ENCODE results near the gene CHST11. TPM values are rescaled to one million over a fixed set of nuclear protein-coding genes. Genes with fewer than 3 reads are reported as not detected.

CHST11 gene
- total and polyA plus RNA-seq, 2 donors from 2014 or later: 2.0 to 23.3 TPM

DNA sequence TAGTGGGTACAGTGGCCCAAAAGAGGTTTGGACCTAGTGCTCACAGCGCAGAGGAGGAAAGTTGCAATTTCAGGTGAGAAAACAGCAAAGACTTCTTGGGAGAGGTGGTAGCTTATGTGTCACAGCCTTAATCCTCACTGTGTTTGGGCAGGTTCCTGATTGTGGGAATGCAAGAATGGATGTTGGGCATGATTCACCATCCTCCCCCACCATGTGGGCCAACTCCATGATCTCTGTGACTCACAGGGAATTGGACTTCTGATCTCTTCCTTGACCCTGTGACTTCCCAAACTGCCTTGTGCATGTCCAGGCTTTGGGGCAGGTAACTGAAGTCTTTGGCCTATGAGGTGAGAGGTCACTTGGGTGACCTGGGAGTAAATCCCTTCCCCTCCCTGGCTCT is 1.8 kb upstream of the CHST11 start:
- Histone ChIP-seq H3K4me1 (ENCODE audit: control insufficient read depth in 2 of 3, insufficient read depth in 2 of 3, low read depth in 1 of 3, low read length in 3 of 3) (no peaks in the 10 kb centered on the region), H3K36me3 (ENCODE audit: control insufficient read depth in 2 of 3, insufficient read depth in 3 of 3, low read length in 3 of 3) (no peaks in the 10 kb centered on the region), H3K4me3 (ENCODE audit: low read length in 3 of 3) (no peak overlapping the region), H3K27me3 (ENCODE audit: control insufficient read depth, insufficient read depth, low read length) (no peaks in the 10 kb centered on the region), H3K9me3 (ENCODE audit: control insufficient read depth in 2 of 3, insufficient read depth in 1 of 3, low read length in 3 of 3) (peaks cover 0 to 5% (median 0%) of the 10 kb centered on the region in 3 donors), H3K9ac (ENCODE audit: low read length in 3 of 3) (no peak overlapping the region), H3K27ac (ENCODE audit: low read depth in 2 of 2, low read length in 2 of 2) (no peak overlapping the region)
- TF ChIP-seq, protein P1, sequence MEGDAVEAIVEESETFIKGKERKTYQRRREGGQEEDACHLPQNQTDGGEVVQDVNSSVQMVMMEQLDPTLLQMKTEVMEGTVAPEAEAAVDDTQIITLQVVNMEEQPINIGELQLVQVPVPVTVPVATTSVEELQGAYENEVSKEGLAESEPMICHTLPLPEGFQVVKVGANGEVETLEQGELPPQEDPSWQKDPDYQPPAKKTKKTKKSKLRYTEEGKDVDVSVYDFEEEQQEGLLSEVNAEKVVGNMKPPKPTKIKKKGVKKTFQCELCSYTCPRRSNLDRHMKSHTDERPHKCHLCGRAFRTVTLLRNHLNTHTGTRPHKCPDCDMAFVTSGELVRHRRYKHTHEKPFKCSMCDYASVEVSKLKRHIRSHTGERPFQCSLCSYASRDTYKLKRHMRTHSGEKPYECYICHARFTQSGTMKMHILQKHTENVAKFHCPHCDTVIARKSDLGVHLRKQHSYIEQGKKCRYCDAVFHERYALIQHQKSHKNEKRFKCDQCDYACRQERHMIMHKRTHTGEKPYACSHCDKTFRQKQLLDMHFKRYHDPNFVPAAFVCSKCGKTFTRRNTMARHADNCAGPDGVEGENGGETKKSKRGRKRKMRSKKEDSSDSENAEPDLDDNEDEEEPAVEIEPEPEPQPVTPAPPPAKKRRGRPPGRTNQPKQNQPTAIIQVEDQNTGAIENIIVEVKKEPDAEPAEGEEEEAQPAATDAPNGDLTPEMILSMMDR (IDR thresholded peaks at IDR 0.05; ENCODE audit: borderline replicate concordance, extremely low read depth, insufficient read depth): no peak
- no peak for DNase-seq
- FAIRE-seq: no peak
- intact Hi-C loops (cut with DNase I): no loop called here

DNA sequence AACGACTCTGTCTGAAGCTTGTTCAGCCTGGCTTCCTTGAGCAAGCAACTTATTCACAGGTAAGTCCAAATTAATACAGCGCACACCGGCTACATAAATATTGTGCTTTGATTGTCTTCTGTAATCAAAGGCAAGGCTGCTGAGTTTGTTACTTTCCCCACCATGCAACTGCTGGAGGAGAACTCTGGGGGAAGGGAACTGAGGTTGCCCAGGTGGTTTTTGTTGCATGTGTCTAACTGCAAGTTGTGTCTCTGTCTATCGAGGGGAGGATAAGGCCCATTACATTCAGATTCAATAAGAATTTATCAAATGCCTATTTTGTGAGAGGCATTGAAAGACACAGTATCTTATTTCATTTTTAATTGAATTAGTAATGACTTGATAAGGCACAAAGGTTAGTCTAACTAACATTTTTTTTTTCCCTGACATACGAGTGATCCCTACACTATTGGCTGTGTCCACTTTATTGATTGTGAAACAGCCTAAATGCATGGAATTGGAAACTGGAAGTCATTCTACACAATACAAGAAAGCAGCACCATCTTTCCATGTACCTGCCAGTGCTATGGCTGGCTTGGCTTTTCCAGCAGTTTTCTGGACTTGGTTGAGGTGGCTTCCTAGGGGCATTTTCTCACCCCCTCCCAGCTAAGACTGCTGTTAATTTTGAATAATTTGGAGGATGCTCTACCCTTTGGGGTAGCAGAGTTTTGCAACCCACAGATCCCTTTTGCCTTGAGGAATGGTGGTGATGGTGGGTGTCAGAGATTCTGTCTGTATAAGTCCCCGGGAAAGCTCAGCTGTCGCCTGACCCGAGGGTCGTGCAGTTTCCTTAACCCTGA is 951 bp upstream of the CHST11 start:
- DNase-seq (peak in 3 of 5 donors; percentile 32 to 49 (median 42)), FAIRE-seq (no peak)
- no peaks in the 10 kb centered on the region for H3K4me1 ChIP-seq (ENCODE audit: control insufficient read depth in 2 of 3, insufficient read depth in 2 of 3, low read depth in 1 of 3, low read length in 3 of 3)
- H3K27me3 ChIP-seq (ENCODE audit: control insufficient read depth, insufficient read depth, low read length): no peaks in the 10 kb centered on the region
- H3K36me3 ChIP-seq (ENCODE audit: control insufficient read depth in 2 of 3, insufficient read depth in 3 of 3, low read length in 3 of 3): no peaks in the 10 kb centered on the region
- H3K9me3 ChIP-seq (ENCODE audit: control insufficient read depth in 2 of 3, insufficient read depth in 1 of 3, low read length in 3 of 3): peaks cover 0 to 3% (median 0%) of the 10 kb centered on the region in 3 donors
- intact Hi-C loops (cut with DNase I): no loop called here
- TF ChIP-seq, protein P1 (IDR thresholded peaks at IDR 0.05; ENCODE audit: borderline replicate concordance, extremely low read depth, insufficient read depth): no peak
- peak overlapping the region; percentile 35 to 46 (median 44) for H3K9ac ChIP-seq (ENCODE audit: low read length in 3 of 3)
- H3K27ac ChIP-seq (ENCODE audit: low read depth in 2 of 2, low read length in 2 of 2): no peak overlapping the region
- H3K4me3 ChIP-seq (ENCODE audit: low read length in 3 of 3): peak overlapping the region; percentile 65 to 71 (median 68)

DNA sequence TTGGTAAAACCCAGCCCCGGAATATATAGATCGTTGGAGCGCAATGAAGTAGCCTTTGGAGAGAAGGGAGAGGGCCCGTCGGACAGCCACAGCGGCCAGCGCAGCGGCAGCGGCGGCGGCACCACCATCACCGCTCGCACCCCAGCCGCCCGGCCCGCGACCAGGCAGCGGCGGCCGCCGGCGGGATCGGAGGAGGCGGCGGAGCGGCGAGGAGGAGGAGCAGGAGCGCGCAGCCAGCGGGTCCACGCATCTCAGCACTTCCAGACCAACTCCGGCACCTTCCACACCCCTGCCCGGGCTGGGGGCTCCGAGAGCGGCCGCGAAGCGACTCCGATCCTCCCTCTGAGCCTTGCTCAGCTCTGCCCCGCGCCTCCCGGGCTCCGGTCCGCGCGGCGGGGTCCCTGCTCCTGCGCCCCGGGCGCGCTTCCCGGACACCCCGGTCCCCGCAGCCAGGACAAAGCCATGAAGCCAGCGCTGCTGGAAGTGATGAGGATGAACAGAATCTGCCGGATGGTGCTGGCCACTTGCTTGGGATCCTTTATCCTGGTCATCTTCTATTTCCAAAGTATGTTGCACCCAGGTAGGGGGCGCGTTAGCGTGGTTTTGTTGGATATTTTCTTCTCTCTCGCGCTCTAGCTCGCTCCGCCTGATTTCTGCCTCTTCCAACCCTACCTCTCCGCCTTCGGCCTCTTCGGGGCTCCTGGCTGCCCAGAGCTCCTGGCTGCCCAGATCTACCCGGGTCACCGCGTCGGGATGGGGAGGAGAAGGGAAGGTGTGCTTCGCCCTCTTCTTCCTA is 400 bp downstream of the CHST11 start:
- H3K9me3 ChIP-seq (ENCODE audit: control insufficient read depth in 2 of 3, insufficient read depth in 1 of 3, low read length in 3 of 3): no peaks in the 10 kb centered on the region
- FAIRE-seq (no peak), DNase-seq (peak; percentile 82 to 93 (median 85))
- no peaks in the 10 kb centered on the region for H3K4me1 ChIP-seq (ENCODE audit: control insufficient read depth in 2 of 3, insufficient read depth in 2 of 3, low read depth in 1 of 3, low read length in 3 of 3)
- intact Hi-C loops (cut with DNase I): no loop called here
- peak overlapping the region; percentile 68 to 75 (median 71) for H3K4me3 ChIP-seq (ENCODE audit: low read length in 3 of 3)
- H3K36me3 ChIP-seq (ENCODE audit: control insufficient read depth in 2 of 3, insufficient read depth in 3 of 3, low read length in 3 of 3): no peaks in the 10 kb centered on the region
- H3K27ac ChIP-seq (ENCODE audit: low read depth in 2 of 2, low read length in 2 of 2): peak overlapping the region; percentile 43 to 64
- TF ChIP-seq, protein P1 (IDR thresholded peaks at IDR 0.05; ENCODE audit: borderline replicate concordance, extremely low read depth, insufficient read depth): peak; percentile 35
- H3K9ac ChIP-seq (ENCODE audit: low read length in 3 of 3): peak overlapping the region; percentile 18 to 51 (median 47)
- no peaks in the 10 kb centered on the region for H3K27me3 ChIP-seq (ENCODE audit: control insufficient read depth, insufficient read depth, low read length)
